ENCODE data around the gene AGTRAP.
A peak's percentile ranks its signal among the peaks of the same experiment; 100 is the strongest.

AGTRAP gene

DNA sequence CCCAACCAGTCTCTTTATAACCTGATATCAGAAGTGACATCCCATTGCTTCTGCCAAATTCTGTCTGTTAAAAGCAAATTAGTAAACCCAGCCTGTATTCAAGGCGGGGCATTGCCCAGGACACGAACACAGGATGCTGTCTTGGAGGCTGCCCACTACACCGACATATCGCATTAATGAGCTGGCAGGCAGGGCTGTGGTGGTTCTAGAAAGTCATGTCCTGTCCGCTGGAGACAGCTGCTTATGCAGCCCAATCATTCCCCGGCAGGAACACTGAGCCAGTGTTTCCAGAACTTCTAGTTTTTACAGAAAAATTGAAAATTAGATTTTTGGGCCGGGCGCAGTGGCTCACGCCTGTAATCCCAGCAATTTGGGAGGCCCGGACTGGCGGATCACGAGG, 45.4 kb downstream of the AGTRAP start:
- no peaks in the 10 kb centered on the region for H3K36me3 ChIP-seq (ENCODE audit: control insufficient read depth, low read depth, low read length)
- H3K4me3 ChIP-seq (ENCODE audit: low read length): no peak overlapping the region
- no peaks in the 10 kb centered on the region for H3K27me3 ChIP-seq (ENCODE audit: control insufficient read depth, insufficient read depth, low read length)
- no peaks in the 10 kb centered on the region for H3K9me3 ChIP-seq (ENCODE audit: control insufficient read depth, low read depth, low read length)
- H3K9ac ChIP-seq (ENCODE audit: low read length): no peak overlapping the region
- peaks cover 4% of the 10 kb centered on the region for H3K4me1 ChIP-seq (ENCODE audit: control insufficient read depth, low read depth, low read length)
- no peak overlapping the region for H3K27ac ChIP-seq (ENCODE audit: low read length)

DNA sequence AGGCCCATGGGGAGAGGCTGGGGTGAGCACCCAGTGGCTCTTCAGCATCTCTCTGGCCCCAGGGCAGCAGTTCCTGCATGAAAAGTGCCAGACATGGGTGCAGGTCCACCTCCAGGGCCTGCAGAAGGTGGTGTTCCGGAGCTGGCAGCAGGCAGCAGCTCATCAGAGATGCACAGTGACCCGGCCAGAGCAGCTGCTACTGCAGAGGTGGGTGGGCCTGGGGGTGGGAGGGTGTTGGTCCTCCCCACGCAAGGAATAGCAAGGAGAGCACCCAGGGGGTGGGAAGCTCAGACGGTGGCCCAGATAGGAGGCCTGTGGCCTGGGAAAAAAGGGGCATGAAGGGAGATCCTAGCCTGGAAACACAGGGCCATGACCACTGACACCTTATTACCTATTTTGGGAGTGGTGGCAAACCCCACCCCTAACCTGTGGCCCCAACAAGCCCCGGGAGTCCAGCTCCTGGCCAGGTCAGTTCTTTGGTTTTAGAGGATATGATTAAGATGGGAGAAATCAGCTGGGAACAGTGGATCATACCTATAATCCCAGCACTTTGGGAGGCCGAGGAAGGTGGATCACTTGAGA, 46.3 kb downstream of the AGTRAP start:
- no peak overlapping the region for H3K27ac ChIP-seq (ENCODE audit: low read length)
- H3K9ac ChIP-seq (ENCODE audit: low read length): no peak overlapping the region
- no peaks in the 10 kb centered on the region for H3K9me3 ChIP-seq (ENCODE audit: control insufficient read depth, low read depth, low read length)
- H3K4me3 ChIP-seq (ENCODE audit: low read length): no peak overlapping the region
- no peaks in the 10 kb centered on the region for H3K27me3 ChIP-seq (ENCODE audit: control insufficient read depth, insufficient read depth, low read length)
- H3K4me1 ChIP-seq (ENCODE audit: control insufficient read depth, low read depth, low read length): peaks cover 11% of the 10 kb centered on the region
- H3K36me3 ChIP-seq (ENCODE audit: control insufficient read depth, low read depth, low read length): no peaks in the 10 kb centered on the region

DNA sequence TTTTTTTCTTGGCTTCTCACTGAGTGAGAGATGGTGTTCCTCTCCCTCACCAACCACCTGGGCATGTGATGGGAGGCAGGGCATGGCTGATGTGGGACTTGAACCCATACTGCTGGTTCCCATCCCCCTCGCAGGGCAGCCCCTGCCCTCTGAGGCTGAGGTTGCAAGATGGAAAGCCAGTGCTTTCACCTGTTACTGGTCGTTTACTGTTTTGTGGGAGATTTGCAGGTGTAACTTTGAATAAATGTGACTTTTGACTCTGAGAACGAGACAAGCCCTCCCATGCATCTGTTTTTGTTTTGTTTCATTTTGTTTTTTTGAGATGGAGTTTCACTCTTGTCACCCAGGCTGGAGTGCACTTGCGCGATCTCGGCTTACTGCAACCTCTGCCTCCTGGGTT, 47.6 kb downstream of the AGTRAP start:
- Histone ChIP-seq H3K9me3 (ENCODE audit: control insufficient read depth, low read depth, low read length) (no peaks in the 10 kb centered on the region), H3K27ac (ENCODE audit: low read length) (no peak overlapping the region), H3K4me3 (ENCODE audit: low read length) (no peak overlapping the region), H3K36me3 (ENCODE audit: control insufficient read depth, low read depth, low read length) (no peaks in the 10 kb centered on the region), H3K4me1 (ENCODE audit: control insufficient read depth, low read depth, low read length) (peaks cover 18% of the 10 kb centered on the region), H3K9ac (ENCODE audit: low read length) (no peak overlapping the region), H3K27me3 (ENCODE audit: control insufficient read depth, insufficient read depth, low read length) (no peaks in the 10 kb centered on the region)

- H3K4me3 ChIP-seq (ENCODE audit: low read length): no peak overlapping the region
- no peak overlapping the region for H3K27ac ChIP-seq (ENCODE audit: low read length)
- H3K27me3 ChIP-seq (ENCODE audit: control insufficient read depth, insufficient read depth, low read length): no peaks in the 10 kb centered on the region
- no peaks in the 10 kb centered on the region for H3K9me3 ChIP-seq (ENCODE audit: control insufficient read depth, low read depth, low read length)
- peaks cover 18% of the 10 kb centered on the region for H3K4me1 ChIP-seq (ENCODE audit: control insufficient read depth, low read depth, low read length)
- H3K9ac ChIP-seq (ENCODE audit: low read length): peak overlapping the region; percentile 12
- no peaks in the 10 kb centered on the region for H3K36me3 ChIP-seq (ENCODE audit: control insufficient read depth, low read depth, low read length)
Observed at GRCh38 chr1:11784256-11784992, 48.5 kb downstream of the AGTRAP start.

- no peak overlapping the region for H3K4me3 ChIP-seq (ENCODE audit: low read length)
- H3K4me1 ChIP-seq (ENCODE audit: control insufficient read depth, low read depth, low read length): peaks cover 18% of the 10 kb centered on the region
- H3K27ac ChIP-seq (ENCODE audit: low read length): no peak overlapping the region
- no peaks in the 10 kb centered on the region for H3K9me3 ChIP-seq (ENCODE audit: control insufficient read depth, low read depth, low read length)
- H3K9ac ChIP-seq (ENCODE audit: low read length): peak overlapping the region; percentile 12
- peaks cover 2% of the 10 kb centered on the region for H3K36me3 ChIP-seq (ENCODE audit: control insufficient read depth, low read depth, low read length)
- H3K27me3 ChIP-seq (ENCODE audit: control insufficient read depth, insufficient read depth, low read length): no peaks in the 10 kb centered on the region
Observed at GRCh38 chr1:11784993-11785769, 49.2 kb downstream of the AGTRAP start.

DNA sequence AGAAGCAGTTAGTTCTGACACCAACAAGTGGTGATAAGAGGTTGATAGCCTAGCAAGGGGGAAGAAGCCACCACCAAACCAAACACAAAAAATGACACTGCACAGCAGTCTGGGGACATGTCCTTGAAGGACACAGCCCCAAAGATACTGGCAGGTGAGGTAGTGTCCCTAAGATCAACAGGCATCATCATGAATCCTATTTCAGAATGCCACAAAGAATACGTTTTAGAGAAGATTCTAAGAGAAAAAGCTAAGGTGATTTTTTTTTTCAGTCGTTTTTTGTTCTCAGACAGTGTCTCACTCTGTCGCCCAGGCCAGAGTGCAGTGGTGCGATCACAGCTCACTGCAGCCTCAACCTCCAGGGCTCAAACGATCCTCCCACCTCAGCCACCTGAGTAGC, 50.2 kb downstream of the AGTRAP start:
- Histone ChIP-seq H3K27ac (ENCODE audit: low read length) (no peak overlapping the region), H3K36me3 (ENCODE audit: control insufficient read depth, low read depth, low read length) (peaks cover 11% of the 10 kb centered on the region), H3K9ac (ENCODE audit: low read length) (no peak overlapping the region), H3K9me3 (ENCODE audit: control insufficient read depth, low read depth, low read length) (no peaks in the 10 kb centered on the region), H3K4me1 (ENCODE audit: control insufficient read depth, low read depth, low read length) (peaks cover 18% of the 10 kb centered on the region), H3K4me3 (ENCODE audit: low read length) (no peak overlapping the region), H3K27me3 (ENCODE audit: control insufficient read depth, insufficient read depth, low read length) (no peaks in the 10 kb centered on the region)

GRCh38 chr1:11787251-11787803, 51.4 kb downstream of the AGTRAP start:
- H3K4me1 ChIP-seq (ENCODE audit: control insufficient read depth, low read depth, low read length): peaks cover 18% of the 10 kb centered on the region
- no peak overlapping the region for H3K27ac ChIP-seq (ENCODE audit: low read length)
- peaks cover 11% of the 10 kb centered on the region for H3K36me3 ChIP-seq (ENCODE audit: control insufficient read depth, low read depth, low read length)
- H3K27me3 ChIP-seq (ENCODE audit: control insufficient read depth, insufficient read depth, low read length): no peaks in the 10 kb centered on the region
- no peaks in the 10 kb centered on the region for H3K9me3 ChIP-seq (ENCODE audit: control insufficient read depth, low read depth, low read length)
- H3K9ac ChIP-seq (ENCODE audit: low read length): no peak overlapping the region
- no peak overlapping the region for H3K4me3 ChIP-seq (ENCODE audit: low read length)

DNA sequence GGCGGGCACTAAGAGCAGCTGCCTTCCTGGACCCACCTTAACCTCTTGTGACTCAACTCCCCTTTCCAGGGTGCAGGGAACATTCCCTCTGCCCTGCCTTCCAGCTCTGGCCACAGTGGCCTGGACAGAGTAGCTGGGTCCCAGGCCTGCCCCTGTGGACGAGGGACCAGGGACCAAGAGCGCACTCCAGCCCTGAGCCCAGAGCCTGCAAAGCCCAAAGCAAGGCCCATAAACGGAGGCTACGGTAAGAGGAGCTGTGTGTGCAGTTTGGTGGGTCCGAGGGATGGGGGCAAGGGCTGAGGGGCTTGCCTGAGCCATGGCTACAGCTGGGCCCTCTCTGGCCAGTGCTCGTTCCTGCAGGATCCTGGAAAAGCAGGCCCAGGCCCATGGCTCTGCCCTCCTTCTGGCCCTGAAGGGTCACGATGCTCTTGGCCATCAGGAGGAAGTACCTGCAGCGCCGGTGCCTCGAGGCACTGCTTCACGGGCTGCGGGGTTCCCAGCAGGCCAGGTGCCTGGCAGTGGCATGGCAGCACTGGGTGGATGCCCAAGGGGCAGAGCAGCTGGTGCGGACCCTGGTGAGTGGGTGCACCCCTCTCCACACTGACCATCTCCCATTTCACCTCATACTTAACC, 52.0 kb downstream of the AGTRAP start:
- no peaks in the 10 kb centered on the region for H3K27me3 ChIP-seq (ENCODE audit: control insufficient read depth, insufficient read depth, low read length)
- peaks cover 11% of the 10 kb centered on the region for H3K36me3 ChIP-seq (ENCODE audit: control insufficient read depth, low read depth, low read length)
- H3K4me3 ChIP-seq (ENCODE audit: low read length): no peak overlapping the region
- H3K9me3 ChIP-seq (ENCODE audit: control insufficient read depth, low read depth, low read length): no peaks in the 10 kb centered on the region
- peaks cover 18% of the 10 kb centered on the region for H3K4me1 ChIP-seq (ENCODE audit: control insufficient read depth, low read depth, low read length)
- H3K27ac ChIP-seq (ENCODE audit: low read length): no peak overlapping the region
- H3K9ac ChIP-seq (ENCODE audit: low read length): no peak overlapping the region

- Histone ChIP-seq H3K4me1 (ENCODE audit: control insufficient read depth, low read depth, low read length) (peaks cover 18% of the 10 kb centered on the region), H3K27ac (ENCODE audit: low read length) (no peak overlapping the region), H3K27me3 (ENCODE audit: control insufficient read depth, insufficient read depth, low read length) (no peaks in the 10 kb centered on the region), H3K9me3 (ENCODE audit: control insufficient read depth, low read depth, low read length) (no peaks in the 10 kb centered on the region), H3K36me3 (ENCODE audit: control insufficient read depth, low read depth, low read length) (peaks cover 11% of the 10 kb centered on the region), H3K4me3 (ENCODE audit: low read length) (no peak overlapping the region), H3K9ac (ENCODE audit: low read length) (no peak overlapping the region)
Observed at GRCh38 chr1:11788549-11789053, 52.7 kb downstream of the AGTRAP start.

GRCh38 chr1:11789126-11790067, 53.5 kb downstream of the AGTRAP start:
- peaks cover 11% of the 10 kb centered on the region for H3K36me3 ChIP-seq (ENCODE audit: control insufficient read depth, low read depth, low read length)
- no peak overlapping the region for H3K9ac ChIP-seq (ENCODE audit: low read length)
- no peaks in the 10 kb centered on the region for H3K27me3 ChIP-seq (ENCODE audit: control insufficient read depth, insufficient read depth, low read length)
- H3K27ac ChIP-seq (ENCODE audit: low read length): no peak overlapping the region
- H3K4me3 ChIP-seq (ENCODE audit: low read length): no peak overlapping the region
- H3K9me3 ChIP-seq (ENCODE audit: control insufficient read depth, low read depth, low read length): no peaks in the 10 kb centered on the region
- peaks cover 18% of the 10 kb centered on the region for H3K4me1 ChIP-seq (ENCODE audit: control insufficient read depth, low read depth, low read length)

Measured in iPS-18a (cell line).